DMS79 (cell line): ENCODE measurements around the gene BICD2.

Experiments used
- DNase-seq: peaks from one replicate; lab custom pipeline; 2025; lab: John Stamatoyannopoulos, UW

BICD2 gene

DNA sequence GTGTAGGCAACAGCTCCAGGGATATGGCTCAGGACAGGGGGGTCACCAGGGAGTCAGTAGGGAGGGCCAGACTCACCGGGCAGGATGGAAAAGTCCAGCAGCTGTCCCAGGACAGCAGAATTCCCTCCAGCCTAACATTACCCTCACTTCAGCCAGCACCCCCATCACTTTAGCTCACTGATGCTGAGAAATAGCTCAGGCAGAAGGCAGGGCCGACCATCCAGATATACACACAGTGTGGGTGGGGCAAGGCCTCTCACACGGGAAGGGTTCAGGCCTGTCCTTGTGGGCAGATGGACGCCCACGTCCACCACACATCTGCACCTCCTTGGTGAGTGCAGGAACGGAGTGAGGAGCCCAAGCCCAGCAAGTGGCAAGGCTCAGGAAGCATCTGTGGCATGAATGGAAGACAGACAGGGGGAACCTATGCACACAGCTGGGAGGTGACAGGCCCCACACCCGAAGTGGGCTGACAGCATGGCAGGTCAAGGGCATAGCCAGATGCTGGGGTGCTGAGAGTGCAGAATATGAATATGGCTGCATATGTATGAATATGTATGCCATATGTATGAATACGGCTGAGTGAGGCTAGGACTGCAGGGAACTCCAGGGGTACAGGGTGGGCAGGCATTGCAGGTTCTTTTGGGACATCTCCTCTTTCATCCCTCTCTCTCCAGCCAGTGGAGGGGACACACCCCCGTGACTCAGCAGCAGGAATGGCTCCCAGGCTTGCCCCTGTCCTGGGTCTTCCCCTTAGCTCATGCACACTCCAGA is 17.0 kb downstream of the BICD2 start:
- DNase-seq: no peak

DNA sequence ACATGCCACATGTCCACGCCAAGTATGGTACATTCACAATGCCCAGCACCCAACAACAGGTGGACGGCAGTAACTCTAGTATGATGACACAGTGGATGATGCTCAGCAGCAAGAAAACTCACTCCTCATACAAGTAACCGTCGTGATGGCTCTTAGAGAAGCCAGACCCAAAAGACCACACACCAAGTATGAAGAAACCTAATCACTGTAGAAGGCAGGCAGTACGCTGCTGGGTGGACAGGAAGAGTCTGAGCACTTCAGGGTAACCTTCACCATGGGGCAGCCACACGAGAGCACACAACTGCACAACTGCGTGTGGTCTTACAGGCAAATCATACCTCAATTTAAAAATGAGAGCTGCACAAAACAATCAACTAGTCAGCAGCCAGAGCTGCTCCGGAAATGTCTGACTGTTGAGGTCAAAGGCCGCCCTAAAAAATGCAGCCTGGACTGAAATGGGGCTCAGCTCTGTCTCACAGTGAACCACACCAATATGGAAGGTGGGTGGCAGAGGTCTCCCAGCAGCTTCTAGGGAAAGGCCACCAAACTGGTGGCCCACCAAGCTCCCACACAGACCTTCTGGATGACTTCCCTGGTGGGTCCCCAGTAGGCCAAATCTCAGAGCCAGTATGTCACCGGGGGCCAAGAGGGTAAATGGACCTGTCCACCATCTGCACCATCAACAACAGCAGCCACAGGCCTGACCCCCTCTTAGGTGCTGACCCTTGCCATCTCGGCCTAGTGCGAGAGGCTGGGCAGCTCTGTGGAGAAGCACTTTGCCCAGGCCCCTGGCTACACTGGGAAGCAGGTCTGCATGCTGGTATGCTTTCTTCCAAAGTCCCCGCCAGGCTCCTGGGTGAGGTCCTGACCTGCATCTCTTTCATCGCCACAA is 17.8 kb downstream of the BICD2 start:
- no peak for DNase-seq

GRCh38 chr9:92745881-92746280 is 18.8 kb downstream of the BICD2 start:
- DNase-seq: no peak

DNA sequence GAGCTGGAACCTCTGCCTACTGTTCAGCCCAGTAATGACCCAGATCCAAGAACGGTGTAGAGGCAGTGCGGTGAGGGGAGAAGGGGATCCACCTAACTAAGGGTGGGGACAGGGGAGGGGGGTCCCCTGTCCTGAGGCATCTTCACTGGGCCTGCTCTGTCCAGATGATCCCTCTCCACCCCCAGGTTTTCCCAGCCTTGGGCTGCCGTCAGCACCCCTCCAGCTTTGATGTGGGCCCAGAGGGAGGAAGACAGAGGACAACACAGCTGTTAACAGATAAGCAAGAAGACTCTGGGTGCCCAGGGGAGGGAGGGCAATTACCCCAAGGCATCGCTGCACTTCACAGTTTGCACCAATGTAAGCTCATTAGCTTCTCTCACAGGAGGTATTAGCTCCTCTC is 19.3 kb downstream of the BICD2 start:
- DNase-seq: no peak

- no peak for DNase-seq
Measured at GRCh38 chr9:92740969-92741368, 23.7 kb downstream of the BICD2 start.

DNA sequence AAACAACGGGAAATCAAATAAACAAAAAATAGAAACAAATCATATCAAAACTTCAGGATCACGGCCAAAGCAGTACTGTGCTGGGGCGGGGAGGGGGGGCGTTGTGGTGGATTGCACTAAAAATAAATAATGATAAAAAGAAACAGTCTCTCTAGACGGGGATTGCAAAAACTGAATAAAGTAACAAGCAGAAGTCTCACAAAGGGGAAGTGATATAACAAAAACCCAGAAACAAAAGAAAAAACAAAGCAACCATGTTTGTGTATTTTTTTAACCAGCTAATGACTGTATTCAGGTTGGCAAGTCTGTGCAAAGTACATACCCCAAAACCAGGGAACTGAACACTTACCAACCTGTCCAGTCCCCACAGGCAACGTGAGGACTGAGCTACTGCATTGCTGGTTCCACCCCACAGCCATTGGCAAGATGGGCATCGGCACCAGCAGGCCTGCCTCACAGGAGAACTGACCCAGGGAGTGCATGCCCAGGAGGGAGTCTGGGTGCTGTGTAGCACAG is 24.1 kb downstream of the BICD2 start:
- no peak for DNase-seq

- no peak for DNase-seq
Measured at GRCh38 chr9:92740009-92740408, 24.6 kb downstream of the BICD2 start.

DNA sequence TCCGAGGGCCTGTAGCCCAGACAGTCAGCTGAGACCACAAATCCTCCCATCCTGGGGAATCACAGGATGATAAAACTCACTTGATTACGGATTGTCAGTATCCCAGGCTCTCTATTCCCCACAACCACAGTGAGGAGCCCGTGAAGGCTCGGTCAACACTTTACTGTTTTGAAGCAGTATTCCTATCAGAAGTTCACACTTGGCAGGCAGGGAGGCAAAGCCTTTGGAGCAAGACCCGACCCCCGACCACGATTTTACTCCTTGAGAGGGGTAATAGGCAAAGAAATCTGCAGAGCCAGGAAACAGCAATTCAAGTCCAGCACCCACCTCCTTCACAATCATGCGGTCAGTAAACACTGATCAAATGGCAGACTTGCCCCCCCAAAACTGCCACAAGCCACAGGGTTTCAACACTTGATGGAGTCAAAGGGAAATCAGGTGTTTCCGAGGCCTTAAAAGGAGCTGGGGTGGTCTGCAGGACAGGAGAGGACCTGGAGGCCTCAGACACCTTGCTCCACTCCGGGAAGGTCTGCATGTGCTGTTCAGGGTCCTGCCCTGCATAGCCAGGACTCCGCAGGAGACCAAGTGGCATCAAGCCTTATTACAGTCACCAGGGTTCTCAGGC is 25.2 kb downstream of the BICD2 start:
- DNase-seq: no peak

DNA sequence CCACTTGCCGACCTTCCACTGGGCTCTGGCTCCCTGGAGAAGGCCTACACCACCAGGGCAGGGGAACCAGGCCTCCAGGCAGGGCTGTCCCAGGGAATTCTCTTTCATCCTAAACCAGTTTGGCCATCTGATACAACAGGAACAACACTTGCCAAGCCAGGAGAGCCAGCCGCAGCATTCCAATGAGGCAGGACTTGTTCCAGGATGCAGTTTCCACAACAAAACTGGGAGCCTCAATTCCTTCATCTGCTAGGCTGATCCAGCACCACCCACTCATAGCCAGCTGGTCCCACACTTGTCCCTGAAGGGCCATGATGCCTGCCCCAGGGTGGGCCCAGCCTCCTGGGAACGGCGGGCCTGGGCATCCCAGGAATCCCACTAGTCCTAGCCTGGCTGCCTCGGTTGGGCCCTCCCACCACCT is 26.0 kb downstream of the BICD2 start:
- no peak for DNase-seq

GRCh38 chr9:92737611-92738299 is 26.9 kb downstream of the BICD2 start:
- no peak for DNase-seq

GRCh38 chr9:92737216-92737606 is 27.4 kb downstream of the BICD2 start:
- no peak for DNase-seq

GRCh38 chr9:92736563-92737215 is 27.9 kb downstream of the BICD2 start:
- no peak for DNase-seq

DNA sequence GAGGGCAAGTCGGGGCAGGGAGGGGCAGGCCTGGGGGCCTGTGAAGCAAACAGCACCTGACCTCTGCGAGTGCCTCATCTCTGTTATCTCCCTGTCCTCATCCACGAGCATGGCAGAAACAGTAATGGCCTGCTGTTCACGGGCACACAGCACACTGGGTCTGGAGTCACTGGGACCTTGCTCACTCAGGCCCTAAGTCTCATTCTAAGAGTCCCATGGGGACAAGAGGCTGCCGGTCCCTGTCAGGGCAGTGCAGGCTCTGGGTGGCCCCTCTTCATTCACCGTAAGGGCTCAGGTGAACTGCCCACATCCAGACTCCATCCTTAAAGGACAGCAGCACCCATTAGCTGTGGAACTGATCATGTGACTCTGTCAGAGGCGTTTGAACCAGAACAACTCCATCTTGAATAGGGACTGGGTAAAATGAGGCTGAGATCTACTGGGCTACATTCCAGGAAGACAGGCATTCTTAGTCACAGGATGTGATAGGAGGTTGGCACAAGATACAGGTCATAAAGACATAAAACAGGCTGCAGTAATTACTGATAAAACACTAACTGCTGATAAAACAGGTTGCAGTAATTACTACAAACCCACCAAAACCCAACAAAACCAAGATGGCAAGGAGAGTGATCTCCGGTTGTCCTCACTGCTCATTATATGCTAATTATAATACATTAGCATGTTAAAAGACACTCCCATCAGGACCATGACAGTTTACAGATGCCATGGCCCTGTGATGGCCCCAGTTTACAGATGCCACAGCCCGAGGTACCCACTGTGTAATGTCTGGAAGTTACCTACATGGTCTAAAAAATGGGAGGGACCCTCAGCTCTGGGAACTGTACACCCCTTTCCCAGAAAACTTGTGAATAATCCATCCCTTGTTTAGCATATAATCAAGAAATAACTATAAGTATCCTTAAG is 28.7 kb downstream of the BICD2 start:
- no peak for DNase-seq

DNA sequence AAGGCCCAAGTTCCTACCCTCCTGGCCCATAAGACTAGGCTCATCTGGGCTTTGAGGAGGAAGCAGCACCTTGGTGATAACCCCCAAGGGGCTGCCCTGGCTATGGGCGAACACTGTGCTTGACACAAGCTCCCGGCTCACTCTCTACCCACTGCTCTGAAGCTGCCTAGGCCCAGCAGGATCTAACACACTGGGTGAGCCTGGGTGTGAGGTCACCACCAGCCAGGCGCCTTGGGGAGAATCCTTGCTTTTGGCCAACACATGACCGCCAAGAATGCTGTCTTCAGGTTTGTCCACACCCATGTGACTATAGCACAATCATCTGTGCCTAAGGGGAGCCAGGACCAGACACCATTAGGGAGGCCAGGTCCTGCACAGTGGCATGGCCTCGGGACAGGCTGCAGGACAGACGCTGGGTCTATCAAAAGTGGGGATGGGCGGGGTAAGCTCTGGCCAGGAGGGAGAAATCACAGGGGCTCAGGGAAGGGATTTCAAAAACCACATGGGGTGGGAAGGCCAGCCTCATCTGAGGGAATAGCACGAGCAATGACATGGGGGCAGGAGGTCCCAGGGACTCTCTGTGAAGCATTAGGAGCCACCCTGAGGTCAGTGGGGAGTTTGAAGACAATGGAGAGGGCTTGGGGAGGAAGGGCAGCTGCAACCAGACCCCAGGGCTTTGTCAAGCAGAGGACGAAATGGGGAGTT is 29.6 kb downstream of the BICD2 start:
- no peak for DNase-seq

- no peak for DNase-seq
Measured at GRCh38 chr9:92730897-92731296, 33.7 kb downstream of the BICD2 start.

- no peak for DNase-seq
Measured at GRCh38 chr9:92729735-92730155, 34.9 kb downstream of the BICD2 start.

GRCh38 chr9:92728831-92729734 is 35.5 kb downstream of the BICD2 start:
- DNase-seq: no peak
